RWPE2 (cell line): ENCODE data around the gene CDK18.

Experiments used
- ATAC-seq: fragments of 200-7000 bp; cut with Tn5 transposase; 3 replicates; pipeline ENCODE4 v1.9.1; 2021; ENCODE audit warnings: low read depth
- DNase-seq: peaks from one replicate; pipeline ENCODE4 v3.0.0-alpha.2; 2020; ENCODE audit warnings: low spot score
- H3K27ac ChIP-seq: fragments of 450-650 bp; 2 replicates; pipeline ENCODE4 v1.5.1; 2017; ENCODE audit warnings: mild to moderate bottlenecking; ENCODE audit not compliant: poor library complexity, severe bottlenecking
- H3K27me3 ChIP-seq: fragments of 250-450 bp; sonication (Bioruptor Pico); 2 replicates; pipeline ENCODE4 v1.5.1; 2021; ENCODE audit warnings: mild to moderate bottlenecking, moderate library complexity; ENCODE audit not compliant: insufficient read depth, poor library complexity, severe bottlenecking
- H3K36me3 ChIP-seq: fragments of 250-450 bp; sonication (Bioruptor Pico); 2 replicates; pipeline ENCODE4 v1.5.1; 2020; ENCODE audit warnings: low read depth, mild to moderate bottlenecking, moderate library complexity
- H3K4me1 ChIP-seq: fragments of 250-450 bp; sonication (Bioruptor Pico); 2 replicates; pipeline ENCODE4 v1.5.1; 2021; ENCODE audit warnings: mild to moderate bottlenecking, moderate library complexity; ENCODE audit not compliant: insufficient read depth, poor library complexity, severe bottlenecking
- H3K4me3 ChIP-seq: fragments of 250-450 bp; sonication (Bioruptor Pico); 2 replicates; pipeline ENCODE4 v1.5.1; 2021; ENCODE audit warnings: mild to moderate bottlenecking, moderate library complexity; ENCODE audit not compliant: severe bottlenecking
- H3K9me3 ChIP-seq: fragments of 250-450 bp; sonication (Bioruptor Pico); 2 replicates; pipeline ENCODE4 v1.5.1; 2021; ENCODE audit warnings: mild to moderate bottlenecking, moderate library complexity; ENCODE audit not compliant: severe bottlenecking
- TF ChIP-seq, protein P1 (sequence below): fragments of 450-650 bp; IDR thresholded peaks from one replicate; pipeline ENCODE4 v1.5.1; 2017; ENCODE audit warnings: mild to moderate bottlenecking, moderate library complexity; ENCODE audit not compliant: poor library complexity, severe bottlenecking

The CDK18 gene

DNA sequence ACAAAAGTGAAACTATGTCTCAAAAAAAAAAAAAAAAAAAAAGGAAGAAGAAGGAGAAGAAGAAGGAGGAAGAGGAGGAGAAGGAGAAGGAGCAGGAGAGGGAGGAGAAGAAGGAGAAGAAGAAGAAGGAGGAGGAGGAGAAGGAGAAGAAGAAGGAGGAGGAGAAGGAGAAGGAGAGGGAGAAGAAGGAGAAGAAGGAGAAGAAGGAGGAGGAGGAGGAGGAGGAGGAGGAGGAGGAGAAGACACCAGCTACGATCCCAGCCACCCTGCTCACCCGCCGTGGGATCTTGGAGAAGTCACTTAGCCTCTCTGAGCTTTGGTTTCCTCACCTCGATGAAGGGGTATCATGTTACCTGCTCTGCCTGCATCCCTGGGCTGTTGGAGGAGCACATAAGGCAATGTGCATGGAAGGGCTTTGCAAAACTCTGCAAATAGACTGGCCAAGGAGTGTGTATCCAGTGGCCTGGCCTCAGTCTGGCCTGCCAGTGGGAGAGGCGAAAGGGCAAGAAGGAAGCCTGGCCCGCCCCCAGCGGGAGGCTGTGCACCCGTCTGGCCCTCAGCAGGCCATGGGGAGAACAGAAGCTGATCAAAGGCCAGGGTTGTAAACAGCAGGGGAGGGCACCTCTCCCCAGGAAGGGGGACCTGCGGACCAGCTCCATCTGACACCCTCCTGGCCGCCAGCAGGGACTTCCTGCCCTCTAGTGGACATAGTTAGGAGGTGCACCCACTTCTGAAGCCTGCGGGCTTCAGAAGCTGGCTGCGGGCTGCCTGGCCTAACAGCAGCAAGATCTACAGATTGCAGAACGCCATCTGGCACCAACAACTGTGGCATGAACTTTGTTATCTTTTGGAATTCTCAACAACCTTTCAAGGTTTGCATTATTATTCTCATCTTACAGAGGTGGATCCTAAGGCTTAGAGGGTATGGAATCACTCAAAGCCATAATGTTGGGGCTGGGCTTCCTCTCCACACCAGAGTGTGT is 19.2 kb upstream of the CDK18 start:
- Histone ChIP-seq H3K27ac (no peak overlapping the region), H3K36me3 (no peaks in the 10 kb centered on the region), H3K27me3 (no peaks in the 10 kb centered on the region), H3K4me3 (no peak overlapping the region), H3K4me1 (peaks cover 10% of the 10 kb centered on the region), H3K9me3 (no peaks in the 10 kb centered on the region)
- ATAC-seq: peak; percentile 61
- TF ChIP-seq, protein P1, sequence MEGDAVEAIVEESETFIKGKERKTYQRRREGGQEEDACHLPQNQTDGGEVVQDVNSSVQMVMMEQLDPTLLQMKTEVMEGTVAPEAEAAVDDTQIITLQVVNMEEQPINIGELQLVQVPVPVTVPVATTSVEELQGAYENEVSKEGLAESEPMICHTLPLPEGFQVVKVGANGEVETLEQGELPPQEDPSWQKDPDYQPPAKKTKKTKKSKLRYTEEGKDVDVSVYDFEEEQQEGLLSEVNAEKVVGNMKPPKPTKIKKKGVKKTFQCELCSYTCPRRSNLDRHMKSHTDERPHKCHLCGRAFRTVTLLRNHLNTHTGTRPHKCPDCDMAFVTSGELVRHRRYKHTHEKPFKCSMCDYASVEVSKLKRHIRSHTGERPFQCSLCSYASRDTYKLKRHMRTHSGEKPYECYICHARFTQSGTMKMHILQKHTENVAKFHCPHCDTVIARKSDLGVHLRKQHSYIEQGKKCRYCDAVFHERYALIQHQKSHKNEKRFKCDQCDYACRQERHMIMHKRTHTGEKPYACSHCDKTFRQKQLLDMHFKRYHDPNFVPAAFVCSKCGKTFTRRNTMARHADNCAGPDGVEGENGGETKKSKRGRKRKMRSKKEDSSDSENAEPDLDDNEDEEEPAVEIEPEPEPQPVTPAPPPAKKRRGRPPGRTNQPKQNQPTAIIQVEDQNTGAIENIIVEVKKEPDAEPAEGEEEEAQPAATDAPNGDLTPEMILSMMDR: peak; percentile 95
- DNase-seq: no peak

DNA sequence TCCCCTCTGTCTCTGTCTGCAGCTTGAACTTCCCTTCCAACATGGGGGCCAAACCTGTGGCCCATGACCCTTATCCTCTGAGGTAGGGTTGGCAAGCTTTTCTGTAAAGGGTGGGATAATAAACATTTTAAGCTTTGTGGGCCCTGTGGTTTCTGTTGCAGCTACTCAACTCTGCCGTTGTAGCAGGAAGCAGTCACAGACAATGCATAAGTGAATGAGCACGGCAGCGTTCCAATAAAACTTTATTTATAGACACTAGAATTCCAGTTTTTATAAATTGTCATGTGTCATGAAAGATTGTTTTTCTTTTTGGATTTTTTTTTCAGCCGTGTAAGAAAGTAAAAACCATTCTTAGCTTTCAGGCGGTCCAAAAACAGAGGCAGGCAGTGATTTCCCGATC is 18.2 kb upstream of the CDK18 start:
- DNase-seq: no peak
- Histone ChIP-seq H3K4me3 (no peak overlapping the region), H3K36me3 (no peaks in the 10 kb centered on the region), H3K27me3 (no peaks in the 10 kb centered on the region), H3K27ac (no peak overlapping the region), H3K9me3 (no peaks in the 10 kb centered on the region), H3K4me1 (peaks cover 8% of the 10 kb centered on the region)
- TF ChIP-seq, protein P1: no peak
- ATAC-seq: no peak

- Histone ChIP-seq H3K36me3 (no peaks in the 10 kb centered on the region), H3K27me3 (no peaks in the 10 kb centered on the region), H3K27ac (no peak overlapping the region), H3K9me3 (no peaks in the 10 kb centered on the region), H3K4me1 (peaks cover 15% of the 10 kb centered on the region), H3K4me3 (no peak overlapping the region)
- ATAC-seq (peak; percentile 62), DNase-seq (no peak)
- TF ChIP-seq, protein P1: peak; percentile 82
Measured at GRCh38 chr1:205488074-205488723, 16.3 kb upstream of the CDK18 start.

DNA sequence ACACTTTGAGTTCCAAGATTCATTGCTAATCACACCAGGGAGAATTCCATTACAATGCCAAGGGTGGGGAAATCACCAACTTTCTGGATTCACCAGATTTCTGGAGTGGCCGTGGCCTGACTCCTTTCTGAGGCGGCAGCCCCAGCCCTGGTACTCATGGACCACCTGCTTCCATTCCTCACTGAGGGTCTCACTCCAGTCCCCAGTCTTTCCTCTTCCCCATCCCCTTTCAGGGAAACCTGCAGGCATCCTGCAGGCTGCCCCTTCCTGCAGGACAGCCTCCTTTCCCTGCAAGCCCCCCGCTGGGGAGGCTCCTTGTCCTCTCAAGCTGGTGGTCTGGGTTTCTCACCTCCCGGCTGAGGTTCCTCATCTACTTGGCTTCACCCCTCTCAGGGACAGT is 12.7 kb upstream of the CDK18 start:
- ATAC-seq: no peak
- Histone ChIP-seq H3K27me3 (no peaks in the 10 kb centered on the region), H3K9me3 (no peaks in the 10 kb centered on the region), H3K4me3 (no peak overlapping the region), H3K27ac (no peak overlapping the region), H3K4me1 (peaks cover 20% of the 10 kb centered on the region), H3K36me3 (no peaks in the 10 kb centered on the region)
- TF ChIP-seq, protein P1: no peak
- no peak for DNase-seq
